ENCODE measurements around the gene ELMO1.

Gene ELMO1

GRCh38 chr7:36851382-36851781, 597.3 kb downstream of the ELMO1 start:
- H3K4me3 ChIP-seq (ENCODE audit: low read depth, low read length), result no peak overlapping the region
- POLR2A ChIA-PET, result no interaction called here
- DNase-seq (ENCODE audit: low read depth, low spot score), result no peak
- CTCF ChIA-PET, result no interaction called here
- no peak for TF ChIP-seq CTCF (IDR thresholded peaks at IDR 0.05; ENCODE audit: insufficient read depth, low read length, missing control alignments)

- no peak for TF ChIP-seq CTCF (IDR thresholded peaks at IDR 0.05; ENCODE audit: insufficient read depth, low read length, missing control alignments)
- DNase-seq (ENCODE audit: low read depth, low spot score), result no peak
- H3K4me3 ChIP-seq (ENCODE audit: low read depth, low read length), result no peak overlapping the region
- POLR2A ChIA-PET, result no interaction called here
- CTCF ChIA-PET, result no interaction called here
These were observed 600.7 kb downstream of the ELMO1 start for GRCh38 chr7:36847946-36848345.

GRCh38 chr7:36844374-36844773, 604.3 kb downstream of the ELMO1 start:
- ChIA-PET CTCF (no interaction called here), POLR2A (no interaction called here)
- TF ChIP-seq CTCF (IDR thresholded peaks at IDR 0.05; ENCODE audit: insufficient read depth, low read length, missing control alignments), result no peak
- no peak overlapping the region for H3K4me3 ChIP-seq (ENCODE audit: low read depth, low read length)
- DNase-seq (ENCODE audit: low read depth, low spot score), result no peak

GRCh38 chr7:36840904-36841303, 607.8 kb downstream of the ELMO1 start:
- ChIA-PET CTCF (no interaction called here), POLR2A (no interaction called here)
- H3K4me3 ChIP-seq (ENCODE audit: low read depth, low read length), result no peak overlapping the region
- DNase-seq (ENCODE audit: low read depth, low spot score), result no peak
- no peak for TF ChIP-seq CTCF (IDR thresholded peaks at IDR 0.05; ENCODE audit: insufficient read depth, low read length, missing control alignments)

GRCh38 chr7:36838616-36839225, 609.9 kb downstream of the ELMO1 start:
- H3K4me3 ChIP-seq (ENCODE audit: low read depth, low read length), result no peak overlapping the region
- POLR2A ChIA-PET, result no interaction called here
- TF ChIP-seq CTCF (IDR thresholded peaks at IDR 0.05; ENCODE audit: insufficient read depth, low read length, missing control alignments), result no peak
- CTCF ChIA-PET, result no interaction called here
- DNase-seq (ENCODE audit: low read depth, low spot score), result no peak

GRCh38 chr7:36831049-36831448, 617.6 kb downstream of the ELMO1 start:
- ChIA-PET CTCF (no interaction called here), POLR2A (no interaction called here)
- DNase-seq (ENCODE audit: low read depth, low spot score), result no peak
- no peak overlapping the region for H3K4me3 ChIP-seq (ENCODE audit: low read depth, low read length)
- no peak for TF ChIP-seq CTCF (IDR thresholded peaks at IDR 0.05; ENCODE audit: insufficient read depth, low read length, missing control alignments)
